HG03575 (cell line): ENCODE results near the gene LRBA.
"Not testable (repeated sequence)": the region's sequence is repeated elsewhere in the genome, so short reads cannot be mapped to it uniquely, and the experiment has no call there.

Experiments
- ATAC-seq: cut with Tn5 transposase; IDR thresholded peaks from one replicate; pipeline ENCODE4 v1.9.1; 2021; ENCODE audit not compliant: unreplicated experiment, insufficient number of reproducible peaks, low FRiP score; ENCODE audit errors: extremely low read depth

LRBA gene

GRCh38 chr4:150952167-150952845 is 62.8 kb downstream of the LRBA start:
- ATAC-seq: no peak

- ATAC-seq: no peak
These were observed 64.3 kb downstream of the LRBA start for GRCh38 chr4:150950657-150951288.

- no peak for ATAC-seq
These were observed 65.1 kb downstream of the LRBA start for GRCh38 chr4:150949943-150950342.

- no peak for ATAC-seq
These were observed 65.7 kb downstream of the LRBA start for GRCh38 chr4:150949342-150949741.

GRCh38 chr4:150948710-150949109 is 66.4 kb downstream of the LRBA start:
- no peak for ATAC-seq

- ATAC-seq: no peak
These were observed 67.0 kb downstream of the LRBA start for GRCh38 chr4:150948074-150948473.

- ATAC-seq: no peak
These were observed 70.4 kb downstream of the LRBA start for GRCh38 chr4:150944660-150945059.

GRCh38 chr4:150943818-150944217 is 71.3 kb downstream of the LRBA start:
- ATAC-seq: no peak

GRCh38 chr4:150943126-150943525 is 72.0 kb downstream of the LRBA start:
- ATAC-seq: no peak

GRCh38 chr4:150942539-150942938 is 72.5 kb downstream of the LRBA start:
- ATAC-seq: no peak

GRCh38 chr4:150940123-150940522 is 75.0 kb downstream of the LRBA start:
- ATAC-seq: no peak

- ATAC-seq: no peak
These were observed 75.6 kb downstream of the LRBA start for GRCh38 chr4:150939530-150939929.

GRCh38 chr4:150938873-150939499 is 76.1 kb downstream of the LRBA start:
- ATAC-seq: no peak

GRCh38 chr4:150938417-150938816 is 76.7 kb downstream of the LRBA start:
- no peak for ATAC-seq

GRCh38 chr4:150934022-150934421 is 81.1 kb downstream of the LRBA start:
- ATAC-seq: no peak

GRCh38 chr4:150931796-150932195 is 83.3 kb downstream of the LRBA start:
- no peak for ATAC-seq

- ATAC-seq: no peak
These were observed 84.1 kb downstream of the LRBA start for GRCh38 chr4:150931005-150931404.

GRCh38 chr4:150923945-150924344 is 91.1 kb downstream of the LRBA start:
- ATAC-seq: no peak

GRCh38 chr4:150921486-150921885 is 93.6 kb downstream of the LRBA start:
- not testable (repeated sequence) for ATAC-seq

GRCh38 chr4:150918562-150918961 is 96.5 kb downstream of the LRBA start:
- not testable (repeated sequence) for ATAC-seq
